ENCODE data around the gene JAKMIP1. TPM values are rescaled to one million over a fixed set of nuclear protein-coding genes. Genes with fewer than 3 reads are reported as not detected.

JAKMIP1 gene
- total and polyA plus RNA-seq, 2 donors (not counting 1 experiment from before 2014, with no cell fraction given): 0.49 to 1.0 TPM

DNA sequence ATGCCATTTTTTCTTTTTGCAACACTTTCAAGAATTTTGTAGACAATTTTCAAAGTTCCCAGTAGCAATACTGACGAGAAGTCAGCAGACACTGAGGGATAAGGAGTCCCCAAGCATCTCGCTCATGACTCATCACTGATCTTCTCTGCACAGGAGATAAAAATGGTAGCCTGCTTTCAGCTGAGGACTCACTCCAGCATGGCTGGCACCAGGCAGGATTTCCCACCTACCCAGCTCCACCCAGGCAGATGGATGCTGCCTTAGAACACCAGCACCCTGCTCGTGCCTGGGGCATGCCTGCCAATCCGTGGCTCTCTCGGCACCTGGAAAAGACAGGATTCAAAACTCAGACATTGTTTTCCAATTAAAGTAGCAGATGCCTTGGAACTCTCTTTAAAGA lies 24.9 kb downstream of the JAKMIP1 start:
- no peaks in the 10 kb centered on the region for H3K4me1 Mint-ChIP-seq
- H3K4me2 ChIP-seq (replicated peaks; ENCODE audit: low read depth, low read length, poor library complexity, severe bottlenecking): no peak overlapping the region
- peaks cover 16% of the 10 kb centered on the region for H3K9me3 Mint-ChIP-seq (ENCODE audit: insufficient read depth)
- no peak overlapping the region for H3K27ac Mint-ChIP-seq
- H3K4me3 ChIP-seq (ENCODE audit: control extremely low read depth in 1 of 5, extremely low read depth in 1 of 5, insufficient read depth in 1 of 5, low read depth in 2 of 5, low read length in 4 of 5): no peak overlapping the region
- no peak overlapping the region for H3K27ac ChIP-seq (ENCODE audit: low read length in 2 of 2)
- H3K4me1 ChIP-seq (ENCODE audit: control insufficient read depth in 2 of 2, insufficient read depth in 2 of 2, low read length in 2 of 2): no peaks in the 10 kb centered on the region
- no peaks in the 10 kb centered on the region for H3K27me3 Mint-ChIP-seq
- H3K27me3 ChIP-seq (replicated peaks in 1 of 4; ENCODE audit: control extremely low read depth in 1 of 4, control insufficient read depth in 3 of 4, insufficient read depth in 4 of 4, low read length in 3 of 4): no peaks in the 10 kb centered on the region
- DNase-seq (no peak), ATAC-seq (ENCODE audit: low read depth) (no peak)
- ChIA-PET POLR2A (no interaction called here), CTCF (no interaction called here)
- H3K79me2 ChIP-seq (ENCODE audit: control insufficient read depth, insufficient read depth, low read length): no peaks in the 10 kb centered on the region
- intact Hi-C loops (cut with micrococcal nuclease): no loop called here
- H3K9ac ChIP-seq (ENCODE audit: low read length): no peak overlapping the region
- no peak overlapping the region for H3K4me3 Mint-ChIP-seq
- no peaks in the 10 kb centered on the region for H4K20me1 ChIP-seq (ENCODE audit: control insufficient read depth, insufficient read depth, low read length, poor library complexity, severe bottlenecking)
- H2AFZ ChIP-seq (ENCODE audit: insufficient read depth, low read depth, low read length, poor library complexity, severe bottlenecking): no peak overlapping the region
- 92% methylated on average over 3 of the region's 5 CpGs for WGBS (ENCODE audit: insufficient coverage)
- TF ChIP-seq, protein P1, sequence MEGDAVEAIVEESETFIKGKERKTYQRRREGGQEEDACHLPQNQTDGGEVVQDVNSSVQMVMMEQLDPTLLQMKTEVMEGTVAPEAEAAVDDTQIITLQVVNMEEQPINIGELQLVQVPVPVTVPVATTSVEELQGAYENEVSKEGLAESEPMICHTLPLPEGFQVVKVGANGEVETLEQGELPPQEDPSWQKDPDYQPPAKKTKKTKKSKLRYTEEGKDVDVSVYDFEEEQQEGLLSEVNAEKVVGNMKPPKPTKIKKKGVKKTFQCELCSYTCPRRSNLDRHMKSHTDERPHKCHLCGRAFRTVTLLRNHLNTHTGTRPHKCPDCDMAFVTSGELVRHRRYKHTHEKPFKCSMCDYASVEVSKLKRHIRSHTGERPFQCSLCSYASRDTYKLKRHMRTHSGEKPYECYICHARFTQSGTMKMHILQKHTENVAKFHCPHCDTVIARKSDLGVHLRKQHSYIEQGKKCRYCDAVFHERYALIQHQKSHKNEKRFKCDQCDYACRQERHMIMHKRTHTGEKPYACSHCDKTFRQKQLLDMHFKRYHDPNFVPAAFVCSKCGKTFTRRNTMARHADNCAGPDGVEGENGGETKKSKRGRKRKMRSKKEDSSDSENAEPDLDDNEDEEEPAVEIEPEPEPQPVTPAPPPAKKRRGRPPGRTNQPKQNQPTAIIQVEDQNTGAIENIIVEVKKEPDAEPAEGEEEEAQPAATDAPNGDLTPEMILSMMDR (IDR thresholded peaks at IDR 0.05): no peak
- no peak for TF ChIP-seq EZH2 (IDR thresholded peaks at IDR 0.05; ENCODE audit: borderline replicate concordance, insufficient read depth, low read depth, low read length, poor library complexity, severe bottlenecking)
- H3K36me3 ChIP-seq (replicated peaks in 1 of 2; ENCODE audit: control extremely low read depth in 1 of 2, control insufficient read depth in 1 of 2, extremely low read depth in 1 of 2, insufficient read depth in 2 of 2, low read length in 1 of 2): no peaks in the 10 kb centered on the region
- peaks cover 0 to 17% (median 2%) of the 10 kb centered on the region in 3 donors for H3K9me3 ChIP-seq (ENCODE audit: control extremely low read depth in 1 of 3, control insufficient read depth in 2 of 3, insufficient read depth in 1 of 3, low read length in 2 of 3)

DNA sequence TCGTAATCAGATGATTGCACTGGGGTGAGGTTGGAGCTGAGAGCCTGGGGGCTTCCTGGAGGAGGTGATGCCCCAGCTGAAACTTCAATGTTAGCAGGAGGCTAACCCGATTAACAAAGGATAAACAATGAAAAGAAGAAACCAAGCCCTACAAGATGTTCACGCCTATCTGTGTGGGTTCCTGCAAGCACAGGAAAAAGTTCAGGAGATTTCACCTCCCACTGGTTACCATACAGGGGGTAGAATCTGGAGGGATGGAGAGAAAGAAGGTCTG lies 27.5 kb downstream of the JAKMIP1 start:
- H3K27me3 Mint-ChIP-seq: no peaks in the 10 kb centered on the region

More for the DNA sequence above, 27.5 kb downstream of the JAKMIP1 start:
- Histone ChIP-seq H3K4me2 (replicated peaks; ENCODE audit: low read depth, low read length, poor library complexity, severe bottlenecking) (no peak overlapping the region), H3K4me1 (ENCODE audit: control insufficient read depth in 2 of 2, insufficient read depth in 2 of 2, low read length in 2 of 2) (no peaks in the 10 kb centered on the region), H3K9ac (ENCODE audit: low read length) (no peak overlapping the region), H3K4me3 (ENCODE audit: control extremely low read depth in 1 of 5, extremely low read depth in 1 of 5, insufficient read depth in 1 of 5, low read depth in 2 of 5, low read length in 4 of 5) (no peak overlapping the region), H3K9me3 (ENCODE audit: control extremely low read depth in 1 of 3, control insufficient read depth in 2 of 3, insufficient read depth in 1 of 3, low read length in 2 of 3) (peaks cover 0 to 9% (median 0%) of the 10 kb centered on the region in 3 donors), H2AFZ (ENCODE audit: insufficient read depth, low read depth, low read length, poor library complexity, severe bottlenecking) (no peak overlapping the region), H4K20me1 (ENCODE audit: control insufficient read depth, insufficient read depth, low read length, poor library complexity, severe bottlenecking) (no peaks in the 10 kb centered on the region), H3K27me3 (replicated peaks in 1 of 4; ENCODE audit: control extremely low read depth in 1 of 4, control insufficient read depth in 3 of 4, insufficient read depth in 4 of 4, low read length in 3 of 4) (no peaks in the 10 kb centered on the region), H3K79me2 (ENCODE audit: control insufficient read depth, insufficient read depth, low read length) (no peaks in the 10 kb centered on the region), H3K27ac (ENCODE audit: low read length in 2 of 2) (no peak overlapping the region), H3K36me3 (replicated peaks in 1 of 2; ENCODE audit: control extremely low read depth in 1 of 2, control insufficient read depth in 1 of 2, extremely low read depth in 1 of 2, insufficient read depth in 2 of 2, low read length in 1 of 2) (no peaks in the 10 kb centered on the region)
- no peak overlapping the region for H3K27ac Mint-ChIP-seq
- TF ChIP-seq, protein P1 (IDR thresholded peaks at IDR 0.05): no peak
- TF ChIP-seq EZH2 (IDR thresholded peaks at IDR 0.05; ENCODE audit: borderline replicate concordance, insufficient read depth, low read depth, low read length, poor library complexity, severe bottlenecking): no peak
- peaks cover 8% of the 10 kb centered on the region for H3K9me3 Mint-ChIP-seq (ENCODE audit: insufficient read depth)
- intact Hi-C loops (cut with micrococcal nuclease): no loop called here
- no peaks in the 10 kb centered on the region for H3K4me1 Mint-ChIP-seq
- POLR2A ChIA-PET: no interaction called here
- DNase-seq: no peak
- no peak overlapping the region for H3K4me3 Mint-ChIP-seq
- no CpG with 5 or more reads among the region's 3 CpGs for WGBS (ENCODE audit: insufficient coverage)
- CTCF ChIA-PET: no interaction called here
- ATAC-seq (ENCODE audit: low read depth): no peak
